GM18951 (cell line): ENCODE measurements around the gene PTGR3.

Experiments
- POLR2A ChIP-seq: IDR thresholded peaks from 4 replicates; pipeline ENCODE4 v1.6.1; 2011; ENCODE audit warnings: mild to moderate bottlenecking; ENCODE audit not compliant: insufficient read length, insufficient read depth; ENCODE audit errors: extremely low read depth
- in situ Hi-C: fragments of 300-500 bp; cut with MboI; formaldehyde crosslinking; loops from one replicate; pipeline ENCODE4 v1.12.0; 2022; ENCODE audit warnings: low sequenced_read_pairs, mixed read lengths, inconsistent platforms; ENCODE audit not compliant: unreplicated experiment

The PTGR3 gene

GRCh38 chr18:75159238-75159518 is 49.8 kb downstream of the PTGR3 start:
- TF ChIP-seq POLR2A: no peak
- in situ Hi-C loops: loop anchor here (25.0 kb wide), 1 partner anchor 303 kb away; no protein-coding TSS in a partner anchor
